Measurements from ENCODE around the gene SYNJ1.
A peak's percentile ranks its signal among the peaks of the same experiment; 100 is the strongest.
"Not testable (repeated sequence)": the region's sequence is repeated elsewhere in the genome, so short reads cannot be mapped to it uniquely, and the experiment has no call there.

The SYNJ1 gene

DNA sequence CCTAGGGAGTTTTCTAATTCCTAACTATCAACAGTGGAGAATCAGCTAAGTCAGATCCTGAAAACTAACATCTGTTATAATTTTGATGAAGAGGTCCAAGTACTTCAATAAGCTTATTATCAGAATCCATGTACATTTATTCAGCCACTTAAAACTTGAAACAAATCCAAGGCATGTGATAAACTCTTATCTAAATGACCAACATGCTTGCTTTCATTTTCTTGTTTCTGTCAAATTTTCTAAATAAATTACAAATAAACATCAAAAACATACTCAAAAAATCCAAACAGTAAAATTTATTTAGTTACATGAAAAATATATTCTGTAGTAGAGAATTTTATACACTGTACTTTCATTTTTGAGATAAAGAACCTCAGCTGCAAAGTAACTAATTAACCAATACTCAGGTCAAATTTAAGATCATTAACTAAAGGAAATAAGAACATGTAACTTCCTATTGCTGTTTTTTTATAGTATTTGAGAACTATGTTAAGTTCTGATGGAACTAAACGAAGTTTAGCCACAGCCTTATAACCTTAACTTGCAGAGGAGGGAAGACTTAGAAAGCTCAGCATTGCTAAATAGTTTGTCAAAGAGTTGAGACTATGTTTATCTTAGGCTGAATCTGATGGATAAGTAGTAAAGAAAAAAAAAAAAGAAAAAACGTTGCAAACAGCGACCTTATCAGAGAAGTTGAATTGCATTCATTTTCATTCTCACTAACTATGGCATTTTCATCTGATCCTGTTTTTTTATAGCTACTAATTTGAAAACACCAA, 44.9 kb downstream of the SYNJ1 start:
- DNase-seq: peak; percentile 47

DNA sequence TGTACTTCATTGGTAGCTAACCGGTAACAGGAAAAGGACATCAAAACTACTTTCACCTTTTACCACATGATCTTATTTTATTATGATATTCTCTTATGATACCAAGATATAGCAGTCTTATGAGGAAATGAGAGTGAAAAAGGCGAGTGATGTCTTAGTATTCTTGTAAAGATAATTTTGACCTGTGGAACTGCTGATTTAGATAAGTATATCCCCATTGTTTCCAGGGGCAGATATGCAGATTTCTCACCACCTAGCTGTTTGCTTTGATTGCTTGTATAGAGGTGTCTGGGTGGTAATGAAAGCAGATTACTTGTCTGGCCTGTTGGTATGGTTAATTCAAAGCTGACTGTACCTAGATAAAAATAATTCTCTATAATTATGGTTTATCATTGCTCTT, 53.1 kb downstream of the SYNJ1 start:
- DNase-seq: no peak

DNA sequence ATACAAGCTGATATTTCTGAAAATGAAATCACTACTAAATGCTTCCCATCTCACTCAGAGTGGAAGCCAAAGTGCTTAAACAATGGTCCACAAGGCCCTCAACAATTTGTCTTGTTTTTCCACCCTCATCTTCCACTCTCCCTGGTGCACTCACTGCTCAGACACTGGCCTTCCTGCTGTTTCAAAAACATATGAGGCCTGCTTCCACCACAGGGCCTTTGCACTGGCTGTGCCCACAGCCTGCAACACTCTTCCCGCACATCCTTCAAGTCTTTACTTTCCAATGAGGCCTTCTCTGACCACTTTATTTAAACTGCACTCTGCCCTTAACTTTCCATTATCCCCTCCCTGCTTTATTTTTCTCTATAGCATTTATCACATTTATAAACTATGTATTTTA, 53.8 kb downstream of the SYNJ1 start:
- no peak for DNase-seq

DNA sequence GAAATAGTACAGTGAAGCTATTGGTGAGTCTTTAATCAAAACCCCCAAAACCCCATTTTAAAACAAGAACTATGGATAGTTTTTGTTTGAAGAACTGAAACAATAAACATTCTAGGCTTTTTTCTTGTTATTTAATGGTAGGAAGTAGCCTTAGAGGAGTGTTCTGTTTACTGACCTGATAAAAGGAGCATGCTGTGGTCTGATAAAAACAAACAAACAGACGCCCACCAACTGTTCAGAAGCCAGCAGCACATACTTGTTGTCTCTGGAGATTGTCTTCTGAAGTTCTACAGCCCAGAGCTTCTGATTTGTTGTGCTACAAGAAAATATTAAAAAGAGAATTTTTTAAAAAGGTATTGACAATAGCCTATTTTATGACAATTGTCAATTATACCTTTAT, 61.6 kb downstream of the SYNJ1 start:
- peak; percentile 55 for DNase-seq

DNA sequence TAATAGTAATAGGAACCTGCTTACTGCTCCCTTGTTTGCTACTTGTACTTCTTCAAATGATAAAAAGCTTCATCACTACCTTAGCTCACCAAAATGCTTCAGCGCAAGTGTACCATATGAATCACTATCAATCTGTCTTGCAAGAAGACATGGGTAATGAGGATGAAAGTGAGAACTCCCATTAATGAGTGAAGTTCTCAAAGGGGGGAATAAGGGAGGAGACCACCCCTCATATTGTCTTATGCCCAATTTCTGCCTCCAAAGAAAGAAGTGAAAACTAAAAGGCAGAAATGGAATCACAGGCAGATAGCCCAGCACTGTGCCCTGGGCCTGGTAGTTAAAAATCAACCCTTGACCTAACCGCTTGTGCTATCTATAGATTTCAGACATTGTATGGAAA, 63.7 kb downstream of the SYNJ1 start:
- DNase-seq: not testable (repeated sequence)

DNA sequence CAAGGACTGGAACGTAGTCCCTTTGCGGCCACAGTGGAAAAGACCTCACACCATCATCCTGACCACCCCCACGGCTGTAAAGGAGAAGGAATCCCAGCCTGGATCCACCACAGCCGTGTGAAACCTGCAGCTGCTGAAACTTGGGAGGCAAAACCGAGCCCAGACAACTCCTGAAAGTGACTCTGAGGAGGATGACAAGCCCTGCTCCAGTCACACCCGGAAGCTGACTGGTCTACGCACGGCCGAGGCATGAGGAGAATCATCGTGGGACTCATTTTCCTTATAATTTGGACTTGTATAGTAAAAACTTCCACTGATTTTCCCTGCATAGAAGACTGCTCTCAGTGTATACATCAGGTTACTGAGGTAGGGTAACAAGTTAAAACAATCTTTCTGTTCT, 65.8 kb downstream of the SYNJ1 start:
- DNase-seq: not testable (repeated sequence)

DNA sequence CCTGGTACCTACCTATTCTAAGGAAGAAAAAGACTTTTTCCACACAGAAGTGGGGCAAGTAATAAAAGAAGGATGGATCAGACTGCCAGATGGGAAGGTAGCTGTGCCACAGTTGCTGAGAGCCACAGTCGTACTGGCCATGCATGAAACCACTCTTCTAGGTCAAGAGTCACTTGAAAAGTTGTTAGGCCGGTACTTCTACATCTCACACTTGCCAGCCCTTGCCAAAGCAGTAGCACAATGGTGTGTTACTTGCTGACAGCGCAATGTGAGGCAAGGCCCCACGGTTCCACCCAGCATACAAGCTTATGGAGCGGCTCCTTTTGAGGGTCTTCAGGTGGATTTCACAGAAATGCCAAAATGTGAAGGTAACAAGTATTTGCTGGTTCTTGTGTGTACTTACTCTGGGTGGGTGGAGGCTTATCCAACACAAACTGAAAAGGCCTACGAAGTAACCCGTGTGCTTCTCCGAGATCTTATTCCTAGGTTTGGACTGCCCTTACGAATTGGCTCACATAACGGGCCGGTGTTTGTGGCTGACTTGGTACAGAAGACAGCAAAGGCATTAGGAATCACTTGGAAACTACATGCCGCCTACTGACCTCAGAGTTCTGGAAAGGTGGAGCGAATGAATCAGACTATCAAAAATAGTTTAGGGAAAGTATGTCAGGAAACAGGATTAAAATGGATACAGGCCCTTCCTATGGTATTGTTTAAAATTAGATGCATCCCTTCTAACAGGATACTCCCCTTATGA, 66.6 kb downstream of the SYNJ1 start:
- DNase-seq: not testable (repeated sequence)

DNA sequence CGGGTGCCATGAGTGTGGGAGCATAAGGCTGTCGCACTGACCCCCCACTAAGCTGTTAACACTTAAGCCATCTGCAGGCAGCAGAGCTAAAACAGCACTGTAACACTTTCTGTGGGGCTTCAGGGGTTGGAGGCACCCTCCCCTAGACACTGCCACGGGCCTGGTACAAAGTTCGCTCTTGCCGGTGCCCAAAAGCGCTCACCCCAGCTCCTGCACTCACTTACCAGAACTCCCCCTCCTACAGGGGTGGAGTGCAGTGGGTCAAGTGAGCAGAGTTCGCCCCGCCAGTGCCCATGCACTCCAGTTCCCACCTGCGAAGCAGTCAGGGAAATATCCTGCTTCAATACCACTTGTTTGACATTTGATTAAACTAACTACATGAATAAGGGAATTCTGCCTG, 69.3 kb downstream of the SYNJ1 start:
- DNase-seq: no peak

DNA sequence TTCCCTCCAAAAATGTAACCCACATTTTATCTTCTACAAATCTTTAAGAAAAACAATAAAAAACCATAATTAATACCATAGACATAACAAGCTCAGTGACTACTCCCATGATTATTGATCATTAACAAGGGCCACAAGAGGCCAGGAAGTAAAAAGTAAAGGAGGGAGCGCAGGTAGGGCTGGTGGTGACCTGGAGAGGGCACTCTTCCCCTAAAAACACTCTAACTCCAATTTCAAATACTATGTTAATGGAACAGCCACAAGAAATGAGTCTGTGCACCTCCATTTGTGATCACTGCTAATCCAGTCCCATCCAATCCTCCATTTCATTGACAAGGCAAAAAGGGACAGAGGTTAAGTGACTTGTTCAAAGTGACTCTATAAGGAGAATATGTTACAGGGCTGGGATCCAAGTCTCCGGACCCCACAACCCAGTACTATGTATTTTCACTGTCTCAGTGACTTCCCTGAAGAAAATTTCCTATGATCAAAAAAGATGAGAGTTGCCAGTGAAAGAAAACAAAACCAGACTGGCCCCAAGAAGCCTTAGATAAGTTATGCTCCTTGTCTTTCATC, 74.4 kb downstream of the SYNJ1 start:
- peak; percentile 70 for DNase-seq

DNA sequence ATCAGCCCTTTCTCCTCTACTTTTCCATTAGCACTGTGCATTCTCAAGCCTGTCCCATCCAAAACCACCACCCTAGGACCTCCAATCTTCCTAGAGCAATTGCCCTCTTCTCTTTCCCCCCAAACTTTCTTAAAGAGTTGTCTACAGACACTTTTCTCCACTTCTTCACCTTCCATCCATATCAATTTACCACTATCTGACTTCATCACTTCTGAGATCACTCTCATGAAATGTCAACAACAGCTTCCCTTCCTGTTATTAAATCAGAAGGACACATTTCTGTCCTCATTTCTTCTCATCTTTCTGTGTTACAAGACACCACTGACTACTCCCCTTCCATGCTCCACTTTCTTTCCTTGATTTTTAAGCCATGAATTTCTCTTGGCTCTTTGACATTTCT, 79.6 kb downstream of the SYNJ1 start:
- DNase-seq: no peak

DNA sequence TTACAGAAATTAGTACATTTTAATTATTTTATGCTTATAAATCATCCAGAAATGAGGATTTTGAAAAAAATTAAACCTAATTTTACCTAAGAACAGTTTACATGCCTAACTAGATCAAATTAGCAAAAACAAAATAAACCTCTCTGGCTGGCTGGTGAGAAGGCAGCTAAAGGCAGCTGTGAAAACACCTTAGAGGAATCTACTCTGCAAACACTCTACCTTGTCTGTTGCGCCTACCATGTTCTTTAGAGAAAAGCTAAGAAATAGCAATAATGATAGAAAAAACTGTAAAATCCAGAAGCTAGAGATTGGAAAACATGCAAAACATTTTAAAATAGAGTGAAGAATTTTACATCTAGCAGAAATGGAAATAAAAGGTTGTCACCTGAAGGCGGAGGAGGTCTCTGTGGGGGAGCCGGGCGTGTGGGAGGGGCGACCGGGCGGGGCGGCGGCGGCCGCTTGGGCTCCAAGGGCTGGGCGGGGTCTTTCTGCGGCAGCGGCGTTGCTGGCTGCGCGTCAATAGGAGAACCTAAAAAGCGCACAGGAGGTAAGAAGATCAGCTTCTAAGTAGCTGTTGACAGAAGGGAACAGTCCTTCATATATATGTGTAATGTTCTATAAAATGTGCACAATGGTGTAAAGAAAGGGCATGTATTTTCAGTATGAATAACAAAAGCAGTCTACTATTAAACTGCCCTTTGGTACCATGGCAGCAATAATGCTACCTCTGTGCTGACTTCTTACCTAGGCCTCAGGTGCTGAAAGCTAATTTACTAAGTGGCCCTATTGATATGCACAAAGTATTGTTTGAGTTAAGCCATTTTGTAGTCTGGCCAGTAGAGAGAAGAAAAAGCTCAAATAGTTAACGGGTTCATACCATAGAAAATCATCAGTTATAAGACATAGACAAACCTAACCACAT, 82.3 kb downstream of the SYNJ1 start:
- no peak for DNase-seq

DNA sequence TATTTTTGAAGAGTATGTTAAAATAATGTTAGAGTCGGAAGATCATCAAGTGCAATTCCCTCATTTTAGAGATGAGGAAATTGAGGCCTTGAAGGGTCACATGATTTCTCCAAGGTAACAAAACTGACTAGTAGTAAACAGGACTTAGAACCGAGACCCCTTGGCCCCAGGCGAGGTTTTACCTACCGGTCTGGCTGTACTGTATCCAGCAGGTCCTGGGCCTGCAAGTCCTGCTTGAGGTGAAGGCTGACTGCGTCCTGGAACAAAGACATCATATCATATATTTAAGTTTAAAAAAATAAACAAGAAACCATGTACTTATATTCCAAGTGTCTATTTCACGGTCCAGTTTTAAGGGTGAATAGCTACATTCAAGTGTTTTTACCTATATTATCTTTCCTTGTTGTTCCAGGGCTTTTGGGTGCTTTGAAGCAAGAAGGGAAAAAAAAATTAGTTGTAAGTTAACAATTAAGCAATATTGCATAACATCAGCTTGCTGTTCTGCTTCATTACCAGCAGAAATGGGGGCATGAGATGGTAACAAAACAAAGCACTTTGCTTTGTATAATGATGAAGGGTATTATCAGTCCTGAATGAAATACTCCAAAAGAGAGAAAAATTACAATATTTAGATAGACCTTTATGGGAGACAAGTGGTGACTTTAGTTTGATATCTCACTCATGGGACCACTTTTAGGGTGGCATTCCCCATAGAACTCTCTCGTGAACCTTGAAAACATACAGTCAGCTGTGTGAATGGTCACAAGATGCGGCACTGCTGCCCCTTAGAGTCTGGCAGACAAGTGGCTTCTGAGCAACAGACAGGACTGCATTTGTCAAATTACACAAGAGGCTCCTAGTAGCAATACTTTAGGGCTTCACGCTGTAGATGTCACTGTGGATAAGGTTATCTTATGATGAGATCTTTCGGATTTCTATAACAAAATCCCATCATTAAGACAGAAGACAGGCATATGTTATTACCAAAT, 85.8 kb downstream of the SYNJ1 start:
- DNase-seq: peak; percentile 8

DNA sequence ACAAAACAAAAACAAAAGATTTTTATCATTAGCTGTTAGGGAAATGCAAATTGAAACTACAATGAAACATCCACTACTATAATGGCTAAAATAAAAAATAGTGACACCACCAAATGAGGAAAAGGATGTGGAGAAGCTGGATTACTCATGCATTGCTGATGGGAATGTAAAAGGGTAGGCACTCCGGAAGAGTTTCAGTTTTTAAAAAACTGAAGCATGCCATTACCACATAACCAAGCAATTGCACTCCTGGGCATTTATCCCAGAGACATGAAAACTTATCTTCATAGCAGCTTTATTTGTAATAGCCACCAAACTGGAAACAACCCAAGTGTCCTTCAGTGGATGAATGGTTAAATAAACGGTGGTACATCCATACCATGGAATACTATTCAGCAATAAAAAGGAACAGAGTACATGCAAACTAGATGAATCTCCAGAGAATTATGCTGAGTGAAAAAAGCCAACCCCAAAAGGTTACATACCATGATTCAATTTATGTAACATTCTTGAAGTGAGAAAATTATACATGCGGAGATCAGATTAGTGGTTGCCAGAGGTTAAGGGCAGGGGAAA, 101.1 kb downstream of the SYNJ1 start:
- DNase-seq: no peak

DNA sequence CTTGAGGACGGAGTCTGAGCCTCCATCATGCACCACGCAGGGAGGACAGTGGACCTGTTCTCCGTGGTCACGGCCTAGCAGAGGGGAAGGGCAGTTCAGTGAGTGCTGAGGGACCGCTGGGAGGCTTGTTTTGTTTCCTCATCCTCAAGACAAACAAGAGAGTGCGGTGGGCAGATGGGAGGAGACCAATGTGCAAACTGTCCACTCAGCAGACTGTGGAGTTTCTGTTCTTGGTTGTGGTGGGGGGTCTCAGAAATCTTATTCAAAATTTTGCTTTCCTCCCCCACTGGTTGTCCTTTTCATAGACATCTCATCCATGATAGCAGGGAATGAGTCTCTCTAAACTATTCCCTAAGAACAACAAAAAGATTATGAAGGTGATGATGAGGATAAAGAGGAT, 109.6 kb downstream of the SYNJ1 start:
- not testable (repeated sequence) for DNase-seq

DNA sequence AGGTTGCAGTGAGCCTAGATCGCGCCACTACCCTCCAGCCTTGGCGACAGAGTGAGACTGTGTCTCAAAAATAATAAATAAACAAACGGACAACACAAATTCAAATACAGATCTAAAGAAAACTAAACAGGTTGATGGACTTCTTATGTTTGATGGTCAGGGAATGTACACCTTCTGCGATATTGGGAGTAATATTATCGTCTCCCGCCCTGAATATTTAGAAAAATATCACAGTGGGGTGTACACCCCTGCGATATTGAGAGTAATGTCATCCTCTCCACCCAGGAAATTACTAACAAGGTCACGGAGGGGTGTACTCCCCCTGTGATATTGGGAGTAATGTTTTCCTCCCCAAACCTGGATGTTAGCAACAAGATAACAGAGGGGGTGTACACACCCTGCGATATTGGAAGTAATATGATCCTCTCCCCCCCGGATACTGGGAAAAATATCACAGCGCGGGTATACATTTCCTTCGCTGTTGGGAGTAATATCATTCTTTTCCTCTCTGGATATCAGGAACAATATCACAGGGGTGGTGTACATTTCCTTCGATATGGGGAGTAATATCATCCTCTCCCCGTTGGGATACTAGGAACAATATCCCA, 114.3 kb downstream of the SYNJ1 start:
- no peak for DNase-seq

DNA sequence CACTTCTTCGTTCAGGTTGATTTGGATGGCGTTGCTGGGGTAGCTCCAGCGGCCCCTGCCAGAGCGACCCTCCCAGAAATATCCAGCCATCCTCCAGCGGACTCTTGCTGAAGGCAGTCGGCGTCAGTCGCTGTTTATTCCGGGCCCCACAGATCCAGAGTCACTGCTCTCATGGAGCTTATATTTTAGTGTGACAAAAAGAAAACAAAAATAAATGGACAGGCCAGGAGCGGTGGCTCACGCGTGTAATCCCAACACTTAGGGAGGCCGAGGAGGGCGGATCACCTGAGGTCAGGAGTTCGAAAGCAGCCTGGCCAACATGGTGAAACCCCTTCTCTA, 114.8 kb downstream of the SYNJ1 start:
- no peak for DNase-seq

DNA sequence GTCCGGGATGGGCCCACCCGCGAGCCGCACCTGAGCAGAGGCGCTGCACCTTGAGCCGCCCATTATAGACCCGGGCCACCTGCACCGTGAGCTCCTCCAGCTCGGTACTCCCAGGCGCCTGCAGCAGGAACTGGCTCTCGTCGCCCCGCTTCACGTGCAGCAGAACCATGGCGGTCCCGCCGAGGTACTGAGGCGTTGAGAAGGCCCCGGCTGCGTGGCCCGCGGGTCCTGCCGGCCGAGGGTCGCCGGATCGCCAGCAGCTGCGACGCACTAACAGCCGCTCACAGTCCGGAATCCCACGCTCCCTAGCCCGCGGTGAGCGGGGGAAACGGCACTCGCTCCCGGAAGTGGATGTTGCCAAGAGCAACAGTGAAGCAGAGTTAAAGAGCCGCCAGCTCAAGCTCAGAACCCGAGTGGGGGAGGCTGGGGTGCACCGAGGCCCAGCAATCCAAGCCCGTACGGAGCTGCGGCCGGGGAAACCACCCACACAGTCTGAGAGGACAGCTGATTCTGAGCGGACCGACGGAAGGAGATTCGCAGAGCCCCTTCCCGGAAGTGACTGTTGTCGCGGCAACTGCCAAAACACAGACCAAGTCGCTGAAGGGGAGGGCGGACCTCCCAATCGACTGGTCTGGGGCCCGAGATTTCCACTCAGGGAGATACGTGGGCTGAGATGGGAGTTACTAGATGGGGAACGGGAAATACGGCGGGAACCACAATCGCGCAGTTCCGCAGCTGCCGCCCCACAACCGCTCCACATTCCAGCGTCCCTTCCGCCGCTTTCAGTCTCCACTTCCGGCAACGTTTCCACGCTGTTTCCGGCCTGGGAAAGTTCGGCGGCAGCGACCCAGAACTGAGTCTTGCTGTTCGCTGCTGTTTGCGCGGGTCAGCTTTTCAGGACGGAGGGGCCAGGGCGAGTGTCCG, 115.5 kb downstream of the SYNJ1 start, which contains the start of gene CFAP298:
TSS of gene CFAP298 (minus strand) at position 303 of the 924 bp plus-strand sequence. CDS start at position 169, 134 bp downstream.
- peak; percentile 97 for DNase-seq

DNA sequence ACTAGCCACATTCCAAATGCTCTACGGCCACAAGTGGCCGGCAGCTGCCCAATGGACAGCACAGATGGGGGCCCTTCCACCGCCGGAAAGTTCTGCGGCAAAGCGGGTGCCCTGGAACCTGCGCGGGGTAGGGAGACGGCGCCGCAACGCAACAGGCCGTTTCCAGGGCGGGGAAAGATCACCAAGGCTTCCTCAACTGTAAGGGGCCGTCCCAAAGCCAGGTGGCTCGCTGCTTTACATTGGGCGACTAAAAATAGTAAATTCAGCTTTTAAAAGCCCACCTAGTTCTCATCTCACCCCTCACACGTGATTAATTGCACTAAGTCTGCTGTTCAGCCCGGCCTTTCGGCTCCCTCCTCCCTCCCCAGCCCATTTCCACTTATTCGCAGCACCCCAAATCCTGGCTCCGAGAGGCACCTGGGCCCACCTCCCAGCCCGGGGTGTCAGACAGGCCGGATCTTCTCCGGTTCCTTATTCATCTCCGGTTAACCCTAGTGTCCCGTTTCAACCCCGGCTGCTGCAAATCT, 116.3 kb downstream of the SYNJ1 start:
- peak; percentile 71 for DNase-seq

DNA sequence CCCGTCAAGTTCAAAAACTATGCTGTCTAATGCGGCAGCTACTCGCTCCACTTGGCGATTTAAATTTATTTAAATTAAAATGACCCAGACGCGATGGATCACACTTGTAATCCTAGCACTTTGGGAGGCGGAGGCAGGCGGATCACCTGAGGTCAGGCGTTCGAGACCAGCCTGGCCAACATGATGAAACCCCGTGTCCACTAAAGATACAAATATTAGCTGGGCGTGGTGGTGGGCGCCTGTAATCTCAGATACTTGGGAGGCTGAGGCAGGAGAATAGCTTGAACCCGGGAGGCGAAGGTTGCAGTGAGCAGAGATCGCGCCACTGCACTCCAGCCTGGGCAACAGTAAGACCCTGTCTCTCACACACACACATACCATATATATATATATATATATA, 116.9 kb downstream of the SYNJ1 start:
- DNase-seq: not testable (repeated sequence)

Measured in hematopoietic multipotent progenitor cell treated with erythropoietin and hydrocortisone succinate and interleukin-3 and kit ligand, for 4 days (in vitro differentiated cells).